ENCODE measurements around the gene PTP4A1. TPM values are rescaled to one million over a fixed set of nuclear protein-coding genes. Genes with fewer than 3 reads are reported as not detected.
A peak's percentile ranks its signal among the peaks of the same experiment; 100 is the strongest.
"Not testable (repeated sequence)": the region's sequence is repeated elsewhere in the genome, so short reads cannot be mapped to it uniquely, and the experiment has no call there.

PTP4A1 gene
- 15.8 and 42.8 TPM in 2 replicates for total RNA-seq (2014; rRNA removed; shearing (Covaris generic))
- 96.2 and 129 TPM in 2 replicates for polyA plus RNA-seq (2015; cell fraction: cytosol; rRNA removed)
- 53.3 and 57.6 TPM in 2 replicates for polyA plus RNA-seq (2015; cell fraction: nucleus; rRNA removed)

DNA sequence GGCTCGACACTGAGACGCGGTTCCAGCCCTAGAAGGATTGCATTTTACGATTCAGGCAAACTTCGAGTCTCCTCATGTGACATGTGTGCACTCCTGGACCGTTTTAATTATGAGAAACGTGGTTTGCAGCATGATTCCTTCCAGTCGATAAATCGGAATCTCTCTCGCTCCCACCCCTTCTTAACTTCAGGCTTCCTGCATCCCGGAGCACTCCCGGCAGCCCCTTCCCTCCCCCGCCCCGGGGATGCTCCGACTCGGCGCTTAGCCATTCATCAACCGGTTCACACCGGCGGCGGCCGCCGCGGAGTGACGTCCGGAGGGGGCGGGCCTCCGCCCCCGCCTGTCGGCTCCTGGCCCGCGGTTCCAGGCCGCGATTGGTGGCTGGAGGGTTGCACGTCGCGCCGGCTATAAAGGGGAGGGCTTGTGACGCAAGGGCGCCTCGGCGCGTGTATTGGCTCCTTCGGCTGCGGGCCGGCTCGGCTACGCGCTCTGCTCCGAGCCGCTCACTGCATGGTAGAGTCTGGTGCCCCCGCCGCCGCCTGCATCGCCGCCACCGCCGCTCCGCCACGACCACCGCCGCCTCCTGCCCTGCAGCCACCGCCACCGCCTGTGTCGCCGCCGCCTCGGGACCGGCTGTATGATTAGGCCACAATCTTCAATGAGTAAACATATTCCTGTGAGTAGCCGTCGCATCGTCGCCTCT lies at the start of gene PTP4A1, which contains the start of gene LOC128125822:
Gene PTP4A1 (plus strand): TSS at position 437 of the 703 bp plus-strand sequence. CDS start 4,401 bp downstream, outside the sequence.
Gene LOC128125822 (plus strand): TSS at position 437 of the 703 bp plus-strand sequence.
- peak; percentile 98 for DNase-seq (ENCODE audit: low read depth)

DNA sequence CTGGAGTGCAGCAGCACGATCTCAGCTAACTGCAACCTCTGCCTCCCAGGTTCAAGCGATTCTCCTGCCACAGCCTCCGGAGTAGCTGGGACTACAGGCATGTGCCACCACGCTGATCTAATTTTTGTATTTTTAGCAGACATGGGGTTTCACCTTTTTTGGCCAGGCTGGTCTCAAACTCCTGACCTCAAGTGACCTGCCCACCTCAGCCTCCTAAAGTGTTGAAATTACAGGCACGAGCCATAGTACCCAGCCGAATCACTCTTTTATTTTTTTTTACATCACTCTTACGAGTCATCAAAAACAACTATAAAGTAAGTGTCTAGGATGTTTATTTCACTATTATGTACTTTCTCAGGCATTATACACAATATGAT lies 49.4 kb upstream of the PTP4A1 start:
- not testable (repeated sequence) for DNase-seq (ENCODE audit: low read depth)

DNA sequence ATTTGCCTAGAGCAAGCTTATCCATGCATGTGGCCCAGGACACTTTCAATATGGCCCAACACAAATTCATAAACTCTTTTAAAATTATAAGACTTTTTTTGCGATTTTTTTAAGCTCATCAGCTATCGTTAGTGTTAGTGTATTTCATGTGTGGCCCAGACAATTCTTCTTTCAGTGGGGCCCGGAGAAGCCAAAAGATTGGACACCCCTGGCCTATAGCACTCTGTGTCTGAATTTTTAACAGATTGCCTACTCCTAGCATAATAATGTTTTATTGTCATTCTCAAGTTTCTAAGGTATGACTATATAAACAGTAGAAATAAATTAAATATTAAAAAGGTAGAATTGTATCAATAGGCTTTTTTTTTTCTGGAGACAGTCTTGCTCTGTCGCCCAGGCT lies 48.6 kb upstream of the PTP4A1 start:
- no peak for DNase-seq (ENCODE audit: low read depth)

DNA sequence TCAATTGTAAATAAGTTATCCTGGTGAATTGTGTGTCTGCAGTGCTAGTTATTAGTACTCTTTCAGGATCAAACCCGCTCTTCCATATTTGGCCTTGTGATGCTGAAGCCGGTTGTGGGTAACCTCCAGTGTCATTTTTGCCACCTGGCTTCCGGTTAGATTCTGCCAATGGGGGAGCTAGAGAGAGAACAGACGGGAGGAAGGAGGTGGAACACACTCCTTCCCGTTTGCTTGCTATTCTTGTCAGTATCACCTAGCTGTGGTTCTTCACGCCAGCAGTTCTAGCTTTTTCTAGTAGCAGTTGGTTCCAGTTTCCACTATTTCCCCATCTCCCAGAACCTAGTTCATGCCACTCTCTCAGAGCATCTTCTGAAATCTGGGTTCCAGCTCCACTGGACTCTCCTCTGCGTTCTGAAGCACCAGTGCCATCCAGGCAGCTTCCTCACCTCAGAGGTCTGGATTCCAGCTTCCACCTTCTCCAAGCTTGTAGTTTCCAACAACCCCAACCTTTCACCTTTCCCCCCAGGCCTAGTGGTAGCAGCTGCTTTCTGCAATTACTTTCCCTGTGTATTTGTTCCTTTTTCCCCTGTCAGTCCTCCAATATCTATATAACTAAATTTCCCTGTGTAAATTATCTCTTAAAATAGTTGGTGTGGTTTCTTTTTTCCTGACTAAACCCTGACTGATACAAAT lies 46.9 kb upstream of the PTP4A1 start:
- no peak for DNase-seq (ENCODE audit: low read depth)

DNA sequence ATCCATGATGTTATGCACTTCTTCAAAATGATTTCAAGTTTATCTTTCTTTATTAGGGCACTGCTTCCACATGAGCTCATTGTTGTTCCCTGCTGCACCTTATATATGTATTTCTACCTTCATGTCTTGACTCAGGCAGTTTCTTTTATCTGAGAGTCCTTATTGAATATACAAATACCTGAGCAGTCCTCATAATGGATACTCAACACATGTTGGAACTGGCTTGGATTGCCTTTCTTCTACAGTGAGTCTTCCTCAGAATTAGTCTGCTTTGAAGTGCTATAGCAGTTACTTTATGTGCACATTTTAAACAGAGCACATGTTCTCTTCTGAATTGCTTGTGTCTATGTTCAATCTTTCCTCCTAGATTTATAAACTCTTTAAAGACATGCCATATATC lies 45.3 kb upstream of the PTP4A1 start:
- no peak for DNase-seq (ENCODE audit: low read depth)

DNA sequence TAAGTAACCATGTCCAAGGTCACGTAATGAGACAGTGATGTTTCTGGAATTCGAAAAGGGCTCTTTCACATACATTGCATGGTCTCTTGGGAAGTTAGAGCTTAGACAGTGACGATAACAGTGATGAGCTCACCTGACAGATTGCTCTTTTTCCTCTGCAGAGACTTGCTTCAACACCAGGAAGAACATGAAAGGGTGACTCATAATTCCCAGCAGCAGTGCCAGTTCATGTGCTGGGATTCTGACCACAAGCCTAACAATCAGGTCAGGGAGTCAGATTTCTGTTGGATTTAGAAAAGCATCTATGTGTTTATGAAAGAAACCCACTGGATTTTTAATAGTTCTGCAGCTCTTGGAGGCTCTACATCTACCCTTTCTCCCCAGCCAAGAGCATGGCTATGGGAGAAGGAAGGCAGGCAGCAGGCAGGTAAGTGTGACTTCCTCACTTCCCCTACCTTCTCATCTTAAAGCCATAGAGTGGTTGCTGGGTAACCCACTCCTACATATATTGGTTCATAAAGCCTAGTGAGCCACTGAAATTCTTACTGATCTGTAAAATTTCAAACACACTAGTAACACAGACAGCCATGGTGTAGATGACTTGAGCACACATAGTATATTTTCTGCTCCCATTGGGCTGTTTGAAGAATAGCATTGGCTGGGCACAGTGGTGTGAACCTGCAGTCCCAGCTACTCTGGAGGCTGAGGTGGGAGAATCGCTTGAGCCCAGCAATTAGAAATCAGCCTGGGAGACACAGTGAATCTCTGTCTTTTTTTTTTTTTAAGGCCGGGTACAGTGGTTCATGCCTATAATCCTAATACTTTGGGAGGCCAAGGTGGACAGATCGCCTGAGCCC lies 44.4 kb upstream of the PTP4A1 start:
- DNase-seq (ENCODE audit: low read depth), result peak; percentile 97

DNA sequence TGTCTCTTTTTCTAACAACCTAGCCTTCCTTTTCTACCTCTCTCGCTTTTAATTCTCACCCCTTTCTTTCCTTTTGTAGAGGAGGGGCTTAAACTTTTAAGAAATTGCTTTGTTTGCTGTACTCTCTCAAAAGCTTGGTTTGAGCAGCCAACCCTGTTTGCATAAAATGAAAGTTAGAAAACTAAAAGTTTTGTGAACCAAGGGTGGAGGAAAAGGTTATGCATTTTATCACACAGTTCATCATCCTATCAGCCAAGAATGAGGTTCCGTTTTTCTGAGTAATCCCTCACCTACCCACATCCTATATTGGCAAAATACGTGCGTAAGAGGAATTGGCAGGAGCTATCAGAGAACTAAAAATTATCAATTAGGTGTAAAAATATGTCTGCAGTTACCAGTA lies 42.8 kb upstream of the PTP4A1 start:
- DNase-seq (ENCODE audit: low read depth), result peak; percentile 25

DNA sequence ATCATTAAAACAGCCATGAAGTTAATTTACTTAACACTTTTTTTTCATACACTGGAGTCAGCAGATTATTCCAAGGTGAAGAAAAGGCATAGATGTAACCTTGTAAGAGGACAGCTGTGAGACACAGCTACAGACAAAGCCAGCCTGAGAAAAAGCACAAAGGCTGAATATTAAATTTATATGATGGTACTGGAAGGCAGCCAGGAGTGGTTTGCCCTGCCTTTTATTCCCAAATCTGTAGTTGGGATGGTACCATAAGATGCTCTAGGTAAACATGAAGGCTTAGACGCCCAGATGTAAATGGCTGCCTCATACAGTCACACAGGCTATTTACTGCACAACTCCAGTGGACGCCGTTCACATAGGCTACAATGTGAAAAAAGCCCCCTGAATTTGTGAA lies 42.1 kb upstream of the PTP4A1 start:
- DNase-seq (ENCODE audit: low read depth), result no peak

DNA sequence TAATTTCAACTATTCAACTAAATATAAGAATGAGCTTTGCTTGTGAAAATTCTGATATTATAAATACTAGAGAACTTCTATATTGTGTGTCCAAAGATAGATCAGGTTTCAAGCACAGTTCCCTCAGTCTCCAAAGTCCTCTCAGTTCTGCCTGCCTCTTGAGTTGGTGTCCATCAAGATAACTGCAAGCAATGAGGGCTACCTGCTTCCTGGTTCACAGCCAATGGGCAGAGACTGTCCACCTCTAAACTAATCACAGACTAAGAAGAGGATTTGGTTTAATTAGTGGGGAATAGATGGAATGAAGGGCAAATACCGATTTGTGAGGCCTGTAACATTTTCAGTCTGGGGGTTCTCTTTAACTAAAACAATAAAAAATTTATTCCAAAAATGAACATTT lies 41.3 kb upstream of the PTP4A1 start:
- DNase-seq (ENCODE audit: low read depth), result no peak

DNA sequence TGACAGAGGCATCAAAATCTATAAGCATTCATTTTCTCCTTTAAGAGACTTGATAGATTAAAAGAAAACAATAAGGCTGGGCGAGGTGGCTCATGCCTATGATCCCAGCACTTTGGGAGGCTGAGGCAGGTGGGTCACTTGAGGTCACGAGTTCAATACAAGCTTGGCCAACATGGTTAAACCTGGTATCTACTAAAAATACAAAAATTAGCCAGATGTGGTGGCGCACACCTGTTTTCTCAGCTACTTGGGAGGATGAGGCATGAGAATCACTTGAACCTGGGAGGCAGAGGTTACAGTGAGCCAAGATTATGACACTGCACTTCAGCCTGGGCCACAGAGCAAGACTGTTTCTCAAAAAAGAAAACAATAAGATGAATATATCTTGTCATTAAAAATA lies 39.3 kb upstream of the PTP4A1 start:
- no peak for DNase-seq (ENCODE audit: low read depth)

DNA sequence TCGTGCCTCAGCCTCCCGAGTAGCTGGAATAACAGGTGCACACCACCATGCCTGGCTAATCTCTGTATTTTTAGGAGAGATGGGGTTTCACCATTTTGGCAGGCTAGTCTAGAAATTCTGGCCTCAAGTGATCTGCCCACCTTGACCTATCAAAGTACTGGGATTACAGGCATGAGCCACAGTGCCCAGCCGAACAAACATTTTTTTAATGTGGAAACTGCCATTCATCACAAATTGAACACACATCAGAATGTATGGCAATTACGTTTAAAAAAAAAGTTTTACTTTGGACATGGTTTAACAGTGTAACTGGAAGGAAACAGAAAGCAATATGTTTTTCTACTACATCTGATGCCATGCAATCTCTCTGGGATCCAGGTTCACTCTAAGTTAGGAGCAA lies 38.3 kb upstream of the PTP4A1 start:
- no peak for DNase-seq (ENCODE audit: low read depth)

DNA sequence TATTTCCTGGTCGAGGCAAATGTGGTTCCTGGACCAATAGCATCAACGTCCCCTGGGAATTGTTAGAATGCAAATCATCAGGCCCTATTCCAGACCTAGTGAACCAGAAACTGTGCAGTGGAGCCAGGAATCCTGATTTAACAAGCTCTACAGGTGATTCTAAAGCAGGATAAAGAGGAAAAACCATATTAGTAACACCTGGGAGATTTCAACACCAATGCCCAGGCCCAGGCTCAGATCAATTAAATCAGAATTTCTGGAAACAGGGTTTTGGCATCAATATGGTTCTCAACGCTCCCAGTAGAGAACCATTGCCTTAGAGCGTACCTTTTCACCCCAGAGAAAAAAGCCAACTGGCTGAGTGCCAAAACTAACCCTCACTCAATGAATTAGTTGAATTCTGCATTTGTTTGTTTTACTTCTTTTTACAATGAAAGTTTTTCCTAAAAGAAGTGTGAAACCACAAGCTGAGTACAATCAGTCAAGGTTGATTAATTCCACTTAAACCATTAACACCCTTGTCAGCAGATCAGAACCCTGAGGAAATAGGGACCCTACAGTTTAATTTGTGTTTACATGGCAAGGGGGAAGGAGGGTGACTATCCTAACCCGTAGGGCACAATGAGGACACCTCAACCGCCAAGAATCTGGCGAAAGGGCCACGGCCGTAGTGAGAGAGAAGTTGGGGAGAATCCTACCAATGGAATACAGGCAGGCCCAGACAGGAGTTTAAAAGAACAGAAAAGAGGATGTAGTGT lies 34.9 kb upstream of the PTP4A1 start:
- no peak for DNase-seq (ENCODE audit: low read depth)

DNA sequence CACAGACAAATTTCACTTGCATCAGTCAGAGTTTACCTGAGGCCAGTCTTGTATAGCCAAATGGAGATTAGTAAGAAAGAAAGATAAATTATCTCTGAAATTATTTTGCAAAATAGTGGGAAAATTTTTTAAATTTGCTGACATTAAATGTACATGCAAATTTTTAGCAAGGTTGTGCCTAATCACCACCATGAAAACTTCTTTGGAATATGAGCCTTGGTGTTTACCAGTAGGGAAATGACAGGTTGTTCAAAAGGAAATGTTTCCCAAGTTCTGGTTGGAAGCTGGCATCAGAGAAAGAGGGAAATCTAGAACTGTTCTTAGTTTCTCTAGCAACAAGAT lies 34.4 kb upstream of the PTP4A1 start:
- DNase-seq (ENCODE audit: low read depth), result no peak

DNA sequence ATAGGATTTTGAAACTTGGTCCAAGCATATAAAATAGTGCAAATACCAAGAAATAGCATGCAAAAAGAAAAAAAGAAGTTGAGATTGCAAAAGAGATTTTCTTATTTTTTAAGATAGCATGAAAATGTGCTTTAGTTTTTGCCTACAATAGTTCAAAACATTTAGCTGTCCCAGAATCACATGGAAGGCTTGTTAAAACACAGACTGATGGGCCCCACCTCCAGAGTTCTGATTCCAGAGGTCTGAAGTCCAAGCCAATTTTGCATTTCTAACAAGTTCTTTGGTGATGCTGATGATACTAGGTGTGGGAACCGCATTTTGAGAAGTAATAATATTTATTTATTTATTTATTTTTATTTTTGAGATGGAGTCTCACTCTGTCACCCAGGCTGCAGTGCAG lies 33.7 kb upstream of the PTP4A1 start:
- no peak for DNase-seq (ENCODE audit: low read depth)

DNA sequence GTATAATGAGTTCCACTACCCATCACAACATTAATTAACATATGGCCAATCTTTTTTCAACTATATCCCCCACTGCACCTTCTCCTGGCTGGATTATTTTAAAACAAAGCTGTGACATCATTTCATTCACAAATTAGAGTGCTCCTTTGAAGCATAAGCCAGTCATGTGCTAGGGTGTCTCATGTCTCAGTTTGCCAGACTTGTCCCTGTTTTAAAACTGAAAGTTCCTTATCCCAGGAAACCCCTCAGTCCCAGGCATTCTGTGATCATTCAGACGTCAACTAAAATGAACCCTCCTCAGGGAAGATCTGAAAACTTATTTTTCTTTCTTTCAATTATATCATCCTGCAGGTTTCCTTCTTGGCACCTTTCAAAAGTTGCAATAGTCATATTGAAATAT lies 29.3 kb upstream of the PTP4A1 start:
- DNase-seq (ENCODE audit: low read depth), result no peak

DNA sequence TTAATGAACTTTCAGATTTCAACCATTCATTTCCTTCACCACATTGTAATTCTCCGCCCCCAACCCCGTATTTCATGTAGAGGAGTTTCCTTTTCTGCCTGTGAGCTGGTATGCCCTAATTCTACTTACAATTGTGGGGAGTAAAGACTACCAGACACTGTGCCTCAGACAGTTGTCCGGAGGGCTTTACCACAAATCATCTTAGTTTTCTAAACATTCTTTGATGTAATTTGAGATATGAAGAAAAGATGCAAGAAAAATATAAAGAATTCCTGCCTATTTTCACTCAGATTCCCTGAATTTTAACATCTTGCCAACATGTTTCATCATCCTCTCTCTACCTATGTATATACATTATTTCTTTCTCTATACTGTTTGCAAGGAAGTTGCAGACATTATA lies 28.3 kb upstream of the PTP4A1 start:
- DNase-seq (ENCODE audit: low read depth), result no peak

DNA sequence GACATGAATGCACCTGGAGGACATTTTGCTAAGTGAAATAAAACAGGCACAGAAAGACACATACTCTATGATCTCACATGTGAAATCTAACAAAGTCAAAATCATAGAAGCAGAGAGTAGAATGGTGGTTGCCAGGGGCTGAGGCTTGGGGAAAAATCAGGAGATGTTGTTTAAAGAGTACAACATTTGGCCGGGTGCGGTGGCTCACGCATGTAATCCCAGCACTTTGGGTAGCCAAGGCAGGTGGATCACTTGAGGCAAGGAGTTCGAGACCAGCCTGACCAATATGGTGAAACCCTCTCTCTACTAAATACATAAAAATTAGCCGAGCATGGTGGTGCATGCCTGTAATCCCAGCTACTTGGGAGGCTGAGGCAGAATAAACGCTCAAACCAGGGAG lies 26.0 kb upstream of the PTP4A1 start:
- no peak for DNase-seq (ENCODE audit: low read depth)

DNA sequence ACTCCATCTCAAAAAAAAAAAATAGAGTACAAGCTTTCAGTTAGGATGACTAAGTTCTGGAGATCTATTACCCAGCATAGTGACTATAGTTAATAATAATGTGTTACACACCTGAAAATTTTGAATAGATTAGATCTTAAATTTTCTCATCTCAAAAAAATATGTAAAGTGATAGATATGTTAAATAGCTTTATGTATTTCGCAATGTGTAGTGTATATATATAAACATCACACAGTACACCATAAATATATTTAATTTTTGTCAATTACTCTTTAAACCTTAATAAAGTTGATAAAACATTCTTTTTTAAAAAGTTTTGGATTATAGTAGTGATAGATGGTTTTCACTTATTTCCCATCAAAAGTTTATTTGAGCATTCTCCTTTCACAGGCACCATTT lies 25.6 kb upstream of the PTP4A1 start:
- DNase-seq (ENCODE audit: low read depth), result no peak

DNA sequence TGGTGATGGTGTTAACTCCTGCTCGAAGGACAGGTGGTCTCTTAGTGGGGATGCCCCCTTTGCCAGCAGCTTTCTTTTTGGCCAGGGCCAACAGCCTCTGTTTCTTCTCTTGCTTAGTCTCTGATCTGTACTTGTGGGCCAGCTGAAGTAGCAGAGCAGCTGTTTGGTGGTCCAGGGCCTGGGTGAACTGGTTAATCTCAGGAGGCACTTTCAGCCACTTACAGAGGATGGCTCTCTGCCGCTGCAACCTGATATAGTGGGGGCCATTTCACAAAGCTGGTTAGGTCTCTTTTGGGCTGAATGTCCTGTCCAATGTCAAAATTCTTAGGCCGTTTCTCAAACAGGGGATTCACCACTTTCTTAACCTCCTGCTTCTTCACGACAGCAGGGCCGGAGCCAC lies 23.2 kb upstream of the PTP4A1 start:
- no peak for DNase-seq (ENCODE audit: low read depth)

DNA sequence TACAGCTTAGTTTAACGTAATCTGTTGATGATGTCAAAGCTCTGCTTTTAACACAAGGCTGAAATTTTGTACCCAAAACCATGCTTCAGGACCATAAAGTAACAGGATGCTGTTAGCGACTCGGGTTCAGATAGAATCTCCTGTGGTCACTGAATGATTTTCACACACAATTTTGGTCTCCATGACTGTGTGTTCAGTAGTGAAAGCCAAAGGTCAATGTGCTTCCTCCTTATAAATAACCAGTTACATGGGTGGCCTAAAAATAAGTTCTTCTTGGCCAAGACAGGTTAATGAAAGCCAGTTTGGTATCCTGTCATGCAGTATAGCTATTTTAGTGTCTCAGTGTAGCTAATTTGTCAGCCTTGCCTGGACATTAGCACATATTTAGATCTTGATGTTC lies 19.1 kb upstream of the PTP4A1 start:
- DNase-seq (ENCODE audit: low read depth), result no peak

DNA sequence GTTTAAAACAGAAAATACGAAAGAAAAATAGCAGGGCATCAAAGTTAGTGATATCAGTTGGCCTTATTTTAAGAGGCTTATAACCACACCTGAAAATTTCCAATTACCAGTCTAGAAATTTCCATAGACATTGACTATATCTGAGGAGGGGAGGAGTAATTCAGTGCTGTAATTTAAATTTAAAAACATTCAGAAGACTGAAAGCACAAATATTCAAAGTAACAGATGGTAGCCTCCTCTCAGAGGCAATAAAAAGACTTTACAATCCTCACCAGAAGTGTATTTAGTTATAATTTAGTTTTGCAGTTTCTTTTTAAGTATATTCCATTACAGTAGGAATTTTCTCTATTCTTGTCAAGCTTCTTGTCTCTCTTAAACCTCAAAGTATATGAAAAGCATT lies 18.4 kb upstream of the PTP4A1 start:
- no peak for DNase-seq (ENCODE audit: low read depth)

All from HT1080 (cell line).